Measurements from ENCODE around the gene RBX1.

The RBX1 gene

GRCh38 chr22:40958299-40958698 is 7.1 kb downstream of the RBX1 start:
- H3K9me3 ChIP-seq = no peaks in the 10 kb centered on the region
- H3K27ac ChIP-seq = no peak overlapping the region
- TF ChIP-seq, protein P1, sequence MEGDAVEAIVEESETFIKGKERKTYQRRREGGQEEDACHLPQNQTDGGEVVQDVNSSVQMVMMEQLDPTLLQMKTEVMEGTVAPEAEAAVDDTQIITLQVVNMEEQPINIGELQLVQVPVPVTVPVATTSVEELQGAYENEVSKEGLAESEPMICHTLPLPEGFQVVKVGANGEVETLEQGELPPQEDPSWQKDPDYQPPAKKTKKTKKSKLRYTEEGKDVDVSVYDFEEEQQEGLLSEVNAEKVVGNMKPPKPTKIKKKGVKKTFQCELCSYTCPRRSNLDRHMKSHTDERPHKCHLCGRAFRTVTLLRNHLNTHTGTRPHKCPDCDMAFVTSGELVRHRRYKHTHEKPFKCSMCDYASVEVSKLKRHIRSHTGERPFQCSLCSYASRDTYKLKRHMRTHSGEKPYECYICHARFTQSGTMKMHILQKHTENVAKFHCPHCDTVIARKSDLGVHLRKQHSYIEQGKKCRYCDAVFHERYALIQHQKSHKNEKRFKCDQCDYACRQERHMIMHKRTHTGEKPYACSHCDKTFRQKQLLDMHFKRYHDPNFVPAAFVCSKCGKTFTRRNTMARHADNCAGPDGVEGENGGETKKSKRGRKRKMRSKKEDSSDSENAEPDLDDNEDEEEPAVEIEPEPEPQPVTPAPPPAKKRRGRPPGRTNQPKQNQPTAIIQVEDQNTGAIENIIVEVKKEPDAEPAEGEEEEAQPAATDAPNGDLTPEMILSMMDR (IDR thresholded peaks at IDR 0.05) = no peak
- H3K4me1 ChIP-seq (ENCODE audit: control insufficient read depth in 1 of 2, insufficient read depth in 1 of 2, low read depth in 1 of 2, low read length in 1 of 2) = no peaks in the 10 kb centered on the region
- H3K27me3 ChIP-seq = no peaks in the 10 kb centered on the region
- H3K36me3 ChIP-seq = peaks cover 20% of the 10 kb centered on the region
- no peak overlapping the region for H3K4me3 ChIP-seq (ENCODE audit: low read depth in 1 of 2, low read length in 1 of 2)

DNA sequence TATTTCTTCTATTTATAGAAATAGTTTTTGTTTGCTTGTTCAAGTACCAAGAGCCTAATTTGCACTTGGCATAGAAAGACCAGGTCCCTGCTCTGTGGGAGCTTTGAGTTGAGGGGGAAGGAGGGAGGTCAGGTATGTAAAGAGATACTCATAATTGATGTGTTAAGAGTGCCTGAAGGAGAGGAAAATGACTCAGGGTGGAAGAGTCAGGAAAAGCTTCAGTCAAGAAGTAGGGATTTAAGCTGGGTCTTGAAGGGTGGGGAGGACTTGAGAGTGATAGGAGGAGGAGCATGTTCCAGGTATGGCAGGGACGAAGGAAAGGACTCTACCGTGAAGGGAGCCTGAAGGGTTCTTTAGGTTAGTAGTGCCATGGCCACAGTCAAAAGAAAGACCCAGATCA is 9.0 kb downstream of the RBX1 start:
- H3K4me3 ChIP-seq (ENCODE audit: low read depth in 1 of 2, low read length in 1 of 2) = no peak overlapping the region
- no peaks in the 10 kb centered on the region for H3K9me3 ChIP-seq
- TF ChIP-seq, protein P1 (IDR thresholded peaks at IDR 0.05) = no peak
- no peaks in the 10 kb centered on the region for H3K27me3 ChIP-seq
- no peaks in the 10 kb centered on the region for H3K4me1 ChIP-seq (ENCODE audit: control insufficient read depth in 1 of 2, insufficient read depth in 1 of 2, low read depth in 1 of 2, low read length in 1 of 2)
- no peak overlapping the region for H3K27ac ChIP-seq
- peaks cover 35% of the 10 kb centered on the region for H3K36me3 ChIP-seq

GRCh38 chr22:40965936-40966725 is 15.0 kb downstream of the RBX1 start:
- Histone ChIP-seq H3K27ac (peak overlapping the region; percentile 73), H3K27me3 (no peaks in the 10 kb centered on the region), H3K36me3 (peaks cover 30% of the 10 kb centered on the region), H3K4me1 (ENCODE audit: control insufficient read depth in 1 of 2, insufficient read depth in 1 of 2, low read depth in 1 of 2, low read length in 1 of 2) (peaks cover 23 to 24% of the 10 kb centered on the region in 2 experiments), H3K4me3 (ENCODE audit: low read depth in 1 of 2, low read length in 1 of 2) (no peak overlapping the region), H3K9me3 (no peaks in the 10 kb centered on the region)
- TF ChIP-seq, protein P1 (IDR thresholded peaks at IDR 0.05) = no peak

- Histone ChIP-seq H3K27ac (peak overlapping the region; percentile 73), H3K9me3 (no peaks in the 10 kb centered on the region), H3K36me3 (peaks cover 32% of the 10 kb centered on the region), H3K4me3 (ENCODE audit: low read depth in 1 of 2, low read length in 1 of 2) (no peak overlapping the region), H3K4me1 (ENCODE audit: control insufficient read depth in 1 of 2, insufficient read depth in 1 of 2, low read depth in 1 of 2, low read length in 1 of 2) (peaks cover 23 to 24% of the 10 kb centered on the region in 2 experiments), H3K27me3 (no peaks in the 10 kb centered on the region)
- TF ChIP-seq, protein P1 (IDR thresholded peaks at IDR 0.05) = no peak
Measured at GRCh38 chr22:40966726-40967085, 15.5 kb downstream of the RBX1 start.

DNA sequence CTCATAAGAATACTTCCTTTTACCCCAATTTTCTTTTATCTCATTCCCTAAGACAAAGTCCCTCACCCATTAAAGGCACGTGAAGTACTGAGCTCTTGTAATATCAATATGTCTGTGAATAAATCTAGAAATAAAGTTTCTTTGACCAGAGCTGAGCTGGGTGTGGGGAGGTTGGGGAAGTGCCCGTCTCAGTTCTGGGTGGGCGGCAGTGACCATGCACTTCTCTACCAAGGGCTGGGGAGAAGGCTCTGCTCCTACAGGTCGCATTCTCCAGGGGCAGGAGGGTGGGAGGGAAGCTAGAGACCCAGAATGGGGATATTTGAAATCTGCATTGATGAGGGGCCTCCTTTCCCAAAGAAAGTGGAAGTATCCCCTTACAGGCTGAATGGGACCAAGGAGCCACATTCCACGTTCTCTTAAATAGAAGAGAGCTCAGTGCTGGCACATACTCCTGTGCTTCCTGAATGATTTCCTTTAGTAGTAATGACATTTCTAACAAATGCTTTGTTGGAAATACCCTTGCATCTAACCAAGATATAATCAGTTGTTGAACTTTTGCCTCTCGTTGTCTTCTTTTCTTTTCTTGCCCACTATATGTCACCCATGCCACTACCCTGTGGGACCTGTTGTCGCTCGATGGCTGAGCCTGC is 16.1 kb downstream of the RBX1 start:
- H3K27ac ChIP-seq = peak overlapping the region; percentile 73
- H3K9me3 ChIP-seq = no peaks in the 10 kb centered on the region
- no peak overlapping the region for H3K4me3 ChIP-seq (ENCODE audit: low read depth in 1 of 2, low read length in 1 of 2)
- H3K4me1 ChIP-seq (ENCODE audit: control insufficient read depth in 1 of 2, insufficient read depth in 1 of 2, low read depth in 1 of 2, low read length in 1 of 2) = peaks cover 23 to 24% of the 10 kb centered on the region in 2 experiments
- TF ChIP-seq, protein P1 (IDR thresholded peaks at IDR 0.05) = no peak
- H3K27me3 ChIP-seq = no peaks in the 10 kb centered on the region
- peaks cover 38% of the 10 kb centered on the region for H3K36me3 ChIP-seq

All from neutrophil (primary cell).